ENCODE data around the gene MYL4.

MYL4 gene

GRCh38 chr17:47273245-47273644, 64.1 kb downstream of the MYL4 start:
- DNase-seq (ENCODE audit: low read depth in 2 of 2), result no peak
